Fibroblast of villous mesenchyme (primary cell): ENCODE measurements around the gene TACC2. TPM values are rescaled to one million over a fixed set of nuclear protein-coding genes. Genes with fewer than 3 reads are reported as not detected.

Experiments
- DNase-seq: peaks from one replicate; pipeline ENCODE4 v3.0.0-alpha.2; 2010; ENCODE audit warnings: low read depth
- H3K4me3 ChIP-seq: 2 replicates; pipeline ENCODE4 v1.5.1; 2011; ENCODE audit warnings: low read depth, mild to moderate bottlenecking, low read length
- total RNA-seq: library from RNA; depleted of rRNA; stranded (reverse); fragments of >200 nt; gene quantifications from 2 replicates; pipeline ENCODE4 v1.2.3, GENCODE V29; 2012
- TF ChIP-seq, protein P1 (sequence below): IDR thresholded peaks from 2 replicates; pipeline ENCODE4 v1.5.1; 2012; ENCODE audit warnings: low read depth, mild to moderate bottlenecking, low read length; ENCODE audit not compliant: insufficient read depth

The TACC2 gene
- total RNA-seq, 1 donor, result 5.6 TPM

DNA sequence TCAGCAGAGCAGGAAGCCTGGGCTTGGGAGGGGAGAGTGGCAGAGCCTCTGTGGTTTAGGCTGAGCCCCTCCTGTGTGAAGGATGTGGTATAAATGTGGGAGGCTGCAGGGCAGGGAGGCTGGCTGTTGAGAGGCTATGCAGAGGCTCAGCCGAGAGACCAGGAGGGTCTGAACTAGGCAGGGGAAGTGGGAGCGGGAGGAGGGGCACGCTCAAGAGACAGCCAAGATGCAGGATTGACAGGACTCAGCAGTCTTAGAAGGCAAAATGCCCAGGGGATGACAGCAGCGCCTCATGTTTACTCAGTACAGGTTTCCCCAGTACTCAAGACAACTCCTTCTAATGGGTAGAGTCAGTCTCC lies 306.5 kb downstream of the TACC2 start:
- H3K4me3 ChIP-seq, result no peak overlapping the region
- no peak for DNase-seq
- TF ChIP-seq, protein P1, sequence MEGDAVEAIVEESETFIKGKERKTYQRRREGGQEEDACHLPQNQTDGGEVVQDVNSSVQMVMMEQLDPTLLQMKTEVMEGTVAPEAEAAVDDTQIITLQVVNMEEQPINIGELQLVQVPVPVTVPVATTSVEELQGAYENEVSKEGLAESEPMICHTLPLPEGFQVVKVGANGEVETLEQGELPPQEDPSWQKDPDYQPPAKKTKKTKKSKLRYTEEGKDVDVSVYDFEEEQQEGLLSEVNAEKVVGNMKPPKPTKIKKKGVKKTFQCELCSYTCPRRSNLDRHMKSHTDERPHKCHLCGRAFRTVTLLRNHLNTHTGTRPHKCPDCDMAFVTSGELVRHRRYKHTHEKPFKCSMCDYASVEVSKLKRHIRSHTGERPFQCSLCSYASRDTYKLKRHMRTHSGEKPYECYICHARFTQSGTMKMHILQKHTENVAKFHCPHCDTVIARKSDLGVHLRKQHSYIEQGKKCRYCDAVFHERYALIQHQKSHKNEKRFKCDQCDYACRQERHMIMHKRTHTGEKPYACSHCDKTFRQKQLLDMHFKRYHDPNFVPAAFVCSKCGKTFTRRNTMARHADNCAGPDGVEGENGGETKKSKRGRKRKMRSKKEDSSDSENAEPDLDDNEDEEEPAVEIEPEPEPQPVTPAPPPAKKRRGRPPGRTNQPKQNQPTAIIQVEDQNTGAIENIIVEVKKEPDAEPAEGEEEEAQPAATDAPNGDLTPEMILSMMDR, result no peak

DNA sequence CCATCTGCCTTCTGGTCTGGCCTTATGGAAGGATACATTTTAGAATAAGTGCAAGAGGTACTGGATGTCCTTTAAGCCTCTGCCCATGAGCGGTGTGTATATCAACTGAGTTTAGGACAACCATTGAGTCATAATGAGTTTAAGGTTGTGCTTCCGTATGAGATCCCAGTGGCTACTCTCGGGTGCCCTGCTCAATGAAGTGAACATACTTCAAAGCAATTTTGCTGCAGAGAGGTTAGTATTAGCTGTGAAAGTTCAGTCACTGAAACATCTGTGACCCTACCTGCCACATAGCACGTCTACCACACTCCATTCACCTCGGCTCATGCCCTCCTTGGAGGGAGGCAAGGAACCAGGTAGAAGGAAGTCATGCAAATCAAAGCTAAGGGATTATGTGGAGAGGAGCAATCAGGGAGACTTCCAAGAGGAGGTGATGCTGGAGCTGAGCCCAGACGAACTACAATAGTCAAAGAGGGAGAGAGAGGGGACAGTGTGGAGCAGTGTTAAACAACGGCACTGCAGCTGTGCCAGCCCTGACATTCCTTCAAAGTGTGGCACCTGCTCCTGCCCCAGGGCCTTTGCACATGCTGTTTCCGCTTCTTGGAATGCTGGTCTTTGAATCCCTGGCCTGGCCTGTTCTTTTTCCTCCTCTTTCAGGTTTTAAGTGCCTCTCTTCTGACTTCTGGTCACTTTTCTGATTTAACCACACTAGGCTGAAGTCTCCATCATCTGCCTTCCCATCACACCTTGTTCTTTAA lies 307.6 kb downstream of the TACC2 start:
- no peak for DNase-seq
- H3K4me3 ChIP-seq, result no peak overlapping the region
- TF ChIP-seq, protein P1, result no peak

DNA sequence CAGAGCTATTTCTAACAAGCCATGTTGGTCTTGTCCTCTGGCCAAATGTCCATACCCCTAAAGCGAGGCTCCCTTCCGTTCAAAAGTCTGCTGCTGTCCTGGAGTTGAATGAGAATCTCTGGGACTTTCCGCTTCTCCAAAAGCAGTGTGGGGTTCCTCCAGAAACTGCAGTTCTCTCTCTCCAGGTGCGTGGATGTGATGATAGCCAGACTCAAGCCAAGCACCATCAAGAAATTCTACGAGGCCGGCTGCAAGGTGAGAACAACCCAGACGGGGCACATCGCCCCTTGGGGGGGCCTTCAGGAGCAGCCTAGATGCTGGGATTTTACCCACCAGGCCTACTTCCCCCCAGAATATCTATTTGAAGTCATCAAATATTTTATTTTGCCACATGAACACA lies 308.6 kb downstream of the TACC2 start:
- DNase-seq, result no peak
- no peak overlapping the region for H3K4me3 ChIP-seq
- TF ChIP-seq, protein P1, result no peak

DNA sequence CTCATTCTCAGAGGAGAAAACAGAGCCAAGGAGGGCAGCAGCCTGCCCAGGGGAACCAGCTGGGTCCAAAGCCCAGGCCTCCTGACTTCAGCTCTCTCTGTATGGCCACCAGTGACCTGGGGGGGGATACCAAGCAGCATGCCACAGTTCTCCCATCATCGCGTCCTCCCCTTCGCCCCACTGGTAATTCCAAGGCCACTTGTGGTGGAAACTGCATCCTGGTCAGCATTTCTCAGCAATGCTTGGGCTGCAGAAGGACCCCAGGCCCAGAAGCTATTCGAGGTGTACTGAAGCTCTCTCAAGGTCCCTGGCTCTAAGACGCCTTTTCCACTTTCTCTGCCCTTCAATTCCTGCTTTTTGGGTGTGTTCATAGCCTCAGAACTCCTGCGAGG lies 309.2 kb downstream of the TACC2 start:
- DNase-seq, result no peak
- TF ChIP-seq, protein P1, result no peak
- H3K4me3 ChIP-seq, result no peak overlapping the region

DNA sequence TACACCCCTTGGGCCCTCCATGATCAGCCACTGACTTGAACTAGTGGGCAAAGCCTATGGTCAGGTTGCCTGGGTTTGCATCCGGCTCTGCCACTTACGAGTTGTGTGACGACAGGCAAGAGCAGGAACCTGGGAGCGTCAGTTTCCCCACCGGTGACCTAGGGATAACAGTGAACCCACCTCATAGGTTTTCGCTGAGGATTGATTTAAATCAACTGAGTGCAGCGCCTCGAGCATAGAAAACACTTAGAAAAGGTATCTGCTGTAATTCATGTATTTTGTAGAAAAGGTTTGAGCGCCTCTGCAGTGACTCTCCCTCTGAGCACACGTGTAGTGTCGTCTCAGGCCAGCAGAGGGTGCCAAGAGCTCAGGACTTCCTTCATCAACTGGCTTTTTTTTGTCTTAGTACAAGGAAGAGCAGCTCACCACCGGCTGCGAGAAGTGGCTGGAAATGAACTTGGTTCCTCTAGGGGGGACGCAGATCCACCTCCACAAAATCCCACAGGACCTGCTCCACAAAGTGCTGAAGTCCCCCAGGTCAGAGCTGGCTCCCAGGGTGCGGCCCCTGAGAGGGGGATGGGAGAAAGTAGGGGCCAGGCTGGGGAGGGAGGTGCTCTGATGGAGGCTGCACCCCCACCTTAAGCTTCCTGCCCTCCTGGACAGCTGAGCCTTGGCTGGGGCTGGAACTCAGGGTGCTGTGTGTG lies 309.8 kb downstream of the TACC2 start:
- peak; percentile 75 for DNase-seq
- peak overlapping the region; percentile 16 for H3K4me3 ChIP-seq
- TF ChIP-seq, protein P1, result peak; percentile 94

DNA sequence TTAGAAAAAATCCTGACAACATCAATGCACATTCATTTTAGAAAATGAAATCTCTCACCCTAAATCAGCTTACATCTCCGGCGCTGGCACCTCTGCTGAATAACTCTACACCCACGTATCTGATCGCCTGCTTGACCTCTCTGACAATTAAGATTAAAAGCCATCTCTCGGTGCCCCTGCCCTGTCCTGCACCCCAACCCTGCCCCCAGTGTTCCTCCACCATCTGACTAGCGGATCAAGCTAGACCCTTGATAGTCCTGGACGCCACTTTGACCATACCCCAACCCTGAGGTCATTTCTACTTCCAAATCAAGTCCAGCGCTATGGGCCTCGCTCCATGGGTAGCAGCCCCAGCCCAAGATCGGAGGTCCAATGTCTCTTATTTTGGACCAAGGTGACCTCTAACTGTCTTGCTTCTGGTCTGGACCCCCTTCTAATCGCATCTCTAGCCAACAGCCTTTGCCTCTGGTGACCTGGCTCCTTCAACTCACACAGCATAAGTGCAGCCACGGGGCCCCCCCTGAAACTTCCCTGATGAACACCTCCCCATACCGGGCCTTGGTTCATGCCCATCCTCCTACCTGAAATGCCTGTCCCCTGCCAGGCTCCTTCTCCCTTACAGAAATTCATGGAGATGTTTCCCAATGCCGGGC lies 310.6 kb downstream of the TACC2 start:
- TF ChIP-seq, protein P1, result no peak
- no peak for DNase-seq
- H3K4me3 ChIP-seq, result no peak overlapping the region
